ENCODE data around the gene CFAP97. TPM values are rescaled to one million over a fixed set of nuclear protein-coding genes. Genes with fewer than 3 reads are reported as not detected.
"Not testable (repeated sequence)": the region's sequence is repeated elsewhere in the genome, so short reads cannot be mapped to it uniquely, and the experiment has no call there.

The CFAP97 gene
- total RNA-seq, 1 experiment from 2014 or later, result 12.4 TPM

DNA sequence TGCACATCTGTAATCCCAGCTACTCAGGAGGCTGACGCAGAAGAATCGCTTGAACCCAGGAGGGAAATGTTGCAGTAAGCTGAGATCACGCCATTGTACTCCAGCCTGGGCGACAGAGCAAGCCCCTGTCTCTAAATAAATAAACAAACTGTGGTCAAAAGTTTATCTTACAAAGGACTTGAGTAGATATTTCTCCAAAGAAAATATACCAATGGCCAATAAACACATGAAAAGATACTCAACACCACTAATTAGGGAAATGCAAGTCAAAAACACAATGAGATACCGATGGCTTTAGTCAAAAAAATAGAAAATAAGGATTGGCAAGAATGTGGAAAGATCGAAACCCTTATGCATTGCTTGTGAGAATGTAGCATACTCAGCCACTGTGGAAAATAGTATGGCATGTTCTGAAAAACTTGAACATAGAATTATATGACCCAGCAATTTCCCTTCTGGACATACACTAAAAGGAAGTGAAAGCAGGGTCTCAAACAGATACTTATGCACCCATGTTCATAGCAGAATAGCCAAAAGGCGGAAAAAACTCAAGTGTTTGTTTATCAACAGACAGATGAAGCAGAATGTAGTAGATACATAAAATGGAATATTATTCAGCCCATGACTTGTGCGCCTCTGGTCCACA lies 2.0 kb upstream of the CFAP97 start:
- TF ChIP-seq EZH2phosphoT487 (IDR thresholded peaks at IDR 0.05; ENCODE audit: borderline replicate concordance, low read length) (no peak), EZH2 (IDR thresholded peaks at IDR 0.05; ENCODE audit: low read length, unreplicated experiment) (no peak)
- TF ChIP-seq, protein P1, sequence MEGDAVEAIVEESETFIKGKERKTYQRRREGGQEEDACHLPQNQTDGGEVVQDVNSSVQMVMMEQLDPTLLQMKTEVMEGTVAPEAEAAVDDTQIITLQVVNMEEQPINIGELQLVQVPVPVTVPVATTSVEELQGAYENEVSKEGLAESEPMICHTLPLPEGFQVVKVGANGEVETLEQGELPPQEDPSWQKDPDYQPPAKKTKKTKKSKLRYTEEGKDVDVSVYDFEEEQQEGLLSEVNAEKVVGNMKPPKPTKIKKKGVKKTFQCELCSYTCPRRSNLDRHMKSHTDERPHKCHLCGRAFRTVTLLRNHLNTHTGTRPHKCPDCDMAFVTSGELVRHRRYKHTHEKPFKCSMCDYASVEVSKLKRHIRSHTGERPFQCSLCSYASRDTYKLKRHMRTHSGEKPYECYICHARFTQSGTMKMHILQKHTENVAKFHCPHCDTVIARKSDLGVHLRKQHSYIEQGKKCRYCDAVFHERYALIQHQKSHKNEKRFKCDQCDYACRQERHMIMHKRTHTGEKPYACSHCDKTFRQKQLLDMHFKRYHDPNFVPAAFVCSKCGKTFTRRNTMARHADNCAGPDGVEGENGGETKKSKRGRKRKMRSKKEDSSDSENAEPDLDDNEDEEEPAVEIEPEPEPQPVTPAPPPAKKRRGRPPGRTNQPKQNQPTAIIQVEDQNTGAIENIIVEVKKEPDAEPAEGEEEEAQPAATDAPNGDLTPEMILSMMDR (conservative IDR thresholded peaks at IDR 0.05; ENCODE audit: low read depth, low read length), result no peak
- CTCF ChIA-PET, result no interaction called here
- H4K20me1 ChIP-seq (ENCODE audit: low read length), result no peaks in the 10 kb centered on the region
- no peak overlapping the region for H2AFZ ChIP-seq (ENCODE audit: low read length)
- no peaks in the 10 kb centered on the region for H3K36me3 ChIP-seq (ENCODE audit: low read depth, low read length)
- no TSS peak for BruUV-seq (replicated peaks)
- ATAC-seq (no peak), DNase-seq (no peak)
- H3K9me3 ChIP-seq (ENCODE audit: low read length), result no peaks in the 10 kb centered on the region
- H3K9me2 ChIP-seq (replicated peaks; ENCODE audit: low read length), result no peaks in the 10 kb centered on the region
- H3K27me3 ChIP-seq (ENCODE audit: low read length), result no peaks in the 10 kb centered on the region
- no peaks in the 10 kb centered on the region for H3F3A ChIP-seq (ENCODE audit: low read length, unreplicated experiment)
- H3K4me1 ChIP-seq (ENCODE audit: insufficient read depth, low read length), result peaks cover 34% of the 10 kb centered on the region
- no peak overlapping the region for H3K4me3 ChIP-seq (ENCODE audit: low read length)
- H3K79me2 ChIP-seq (ENCODE audit: low read length), result peaks cover 31% of the 10 kb centered on the region
- no peak overlapping the region for H3K27ac ChIP-seq (ENCODE audit: low read length)
- H3K4me2 ChIP-seq (ENCODE audit: low read length), result no peak overlapping the region
- POLR2A ChIA-PET (ENCODE audit: unreplicated experiment), result no interaction called here
- intact Hi-C loops (cut with micrococcal nuclease), result no loop called here
- H3K9ac ChIP-seq (ENCODE audit: low read length), result no peak overlapping the region

DNA sequence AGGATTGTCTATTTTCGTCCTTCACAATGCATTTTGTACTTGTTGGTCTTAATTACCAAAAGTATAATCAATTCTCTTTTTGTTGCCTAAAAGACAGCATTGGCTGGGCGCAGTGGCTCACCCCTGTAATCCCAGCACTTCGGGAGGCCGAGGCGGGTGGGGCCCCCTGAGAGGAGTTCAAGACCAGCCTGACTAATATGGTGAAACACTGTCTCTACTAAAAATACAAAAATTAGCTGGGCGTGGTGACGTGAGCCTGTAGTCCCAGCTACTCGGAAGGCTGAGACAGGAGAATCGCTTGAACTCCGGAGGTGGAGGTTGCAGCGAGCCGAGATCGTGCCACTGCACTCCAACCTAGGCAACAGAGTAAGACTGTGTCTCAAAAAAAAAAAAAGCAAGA lies 1.3 kb upstream of the CFAP97 start:
- H3K27me3 ChIP-seq (ENCODE audit: low read length); H3K36me3 ChIP-seq (ENCODE audit: low read depth, low read length); H3F3A ChIP-seq (ENCODE audit: low read length, unreplicated experiment); H3K9me2 ChIP-seq (replicated peaks; ENCODE audit: low read length); ATAC-seq; H3K9ac ChIP-seq (ENCODE audit: low read length); POLR2A ChIA-PET (ENCODE audit: unreplicated experiment); H3K9me3 ChIP-seq (ENCODE audit: low read length); DNase-seq; BruUV-seq (replicated peaks); H3K27ac ChIP-seq (ENCODE audit: low read length); CTCF ChIA-PET; intact Hi-C loops (cut with micrococcal nuclease); H4K20me1 ChIP-seq (ENCODE audit: low read length): not testable (repeated sequence)
- H2AFZ ChIP-seq (ENCODE audit: low read length), result peak overlapping the region; percentile 57; the same call in 1 of the 2 replicates
- H3K4me2 ChIP-seq (ENCODE audit: low read length), result peak overlapping the region; percentile 85
- peaks cover 28% of the 10 kb centered on the region for H3K79me2 ChIP-seq (ENCODE audit: low read length)
- peak overlapping the region; percentile 69; the same call in 1 of the 2 replicates for H3K4me3 ChIP-seq (ENCODE audit: low read length)
- H3K4me1 ChIP-seq (ENCODE audit: insufficient read depth, low read length), result peaks cover 34% of the 10 kb centered on the region

DNA sequence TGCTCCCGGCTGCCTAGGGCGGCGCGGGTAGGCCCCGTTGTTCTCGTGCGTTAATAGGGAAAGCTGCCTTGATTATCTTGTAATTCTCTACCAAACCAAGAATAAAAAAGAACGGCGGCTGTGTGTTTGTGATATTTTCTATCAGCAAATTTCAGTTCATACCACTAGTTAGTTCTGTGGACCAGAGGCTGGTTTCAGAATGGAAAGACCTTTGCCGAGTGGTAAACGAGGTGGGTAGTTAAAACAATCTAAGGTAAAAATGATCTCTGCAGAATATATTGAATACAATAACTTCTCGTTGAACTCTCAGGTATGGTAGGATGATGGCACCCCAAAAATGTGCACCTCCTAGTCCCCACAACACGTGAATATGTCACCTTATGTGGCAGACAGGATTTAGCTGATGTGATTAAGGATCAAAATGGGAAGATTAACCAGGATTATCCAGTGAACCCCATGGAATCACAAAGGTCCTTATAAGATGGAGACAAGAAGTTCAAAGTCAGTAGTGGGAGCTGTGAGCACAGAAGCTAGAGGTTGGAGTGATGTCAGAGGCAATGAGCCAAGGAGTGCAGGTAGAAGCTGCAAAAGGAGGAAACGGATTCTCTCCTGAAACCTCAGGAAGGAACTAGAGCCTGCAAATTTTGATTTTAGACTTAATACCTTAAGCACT lies 574 bp upstream of the CFAP97 start:
- Histone ChIP-seq H3K9ac (ENCODE audit: low read length) (peak overlapping the region; percentile 72), H3K4me2 (ENCODE audit: low read length) (peak overlapping the region; percentile 85), H3K4me3 (ENCODE audit: low read length) (peak overlapping the region; percentile 69), H3K79me2 (ENCODE audit: low read length) (peaks cover 34% of the 10 kb centered on the region), H3F3A (ENCODE audit: low read length, unreplicated experiment) (no peaks in the 10 kb centered on the region), H4K20me1 (ENCODE audit: low read length) (no peaks in the 10 kb centered on the region), H3K9me3 (ENCODE audit: low read length) (no peaks in the 10 kb centered on the region), H3K27me3 (ENCODE audit: low read length) (no peaks in the 10 kb centered on the region), H3K27ac (ENCODE audit: low read length) (no peak overlapping the region), H2AFZ (ENCODE audit: low read length) (peak overlapping the region; percentile 57), H3K4me1 (ENCODE audit: insufficient read depth, low read length) (peaks cover 34% of the 10 kb centered on the region), H3K9me2 (replicated peaks; ENCODE audit: low read length) (no peaks in the 10 kb centered on the region), H3K36me3 (ENCODE audit: low read depth, low read length) (no peaks in the 10 kb centered on the region)
- TF ChIP-seq, protein P1 (conservative IDR thresholded peaks at IDR 0.05; ENCODE audit: low read depth, low read length), result 0 out of 2 replicates have a peak, but pooled peaks have one; percentile 13
- TF ChIP-seq EZH2 (IDR thresholded peaks at IDR 0.05; ENCODE audit: low read length, unreplicated experiment) (no peak), EZH2phosphoT487 (IDR thresholded peaks at IDR 0.05; ENCODE audit: borderline replicate concordance, low read length) (no peak)
- ChIA-PET POLR2A (ENCODE audit: unreplicated experiment) (no interaction called here), CTCF (no interaction called here)
- intact Hi-C loops (cut with micrococcal nuclease), result loop anchor here (5.0 kb wide), 1 partner anchor 193 kb away; the partner anchor contains the start of genes ANKRD37 and LRP2BP
- DNase-seq (peak; percentile 41), ATAC-seq (no peak)
- BruUV-seq (replicated peaks), result no TSS peak

Measured in PC-3 (cell line).